GM18873 (cell line): ENCODE results near the gene DPF1.

Experiments used
- ATAC-seq: cut with Tn5 transposase; IDR thresholded peaks from one replicate; pipeline ENCODE4 v1.9.1; 2021; ENCODE audit warnings: mild to moderate bottlenecking, moderate library complexity, moderate number of reproducible peaks; ENCODE audit not compliant: unreplicated experiment, low FRiP score

Gene DPF1

GRCh38 chr19:38202504-38202903, 21.5 kb downstream of the DPF1 start:
- no peak for ATAC-seq

- no peak for ATAC-seq
These were observed 22.3 kb downstream of the DPF1 start for GRCh38 chr19:38201731-38202130.

GRCh38 chr19:38199340-38199739, 24.7 kb downstream of the DPF1 start:
- ATAC-seq = no peak

- ATAC-seq = no peak
These were observed 25.9 kb downstream of the DPF1 start for GRCh38 chr19:38197937-38198704.

- no peak for ATAC-seq
These were observed 26.9 kb downstream of the DPF1 start for GRCh38 chr19:38196948-38197656.

GRCh38 chr19:38196245-38196837, 27.7 kb downstream of the DPF1 start:
- ATAC-seq = no peak

GRCh38 chr19:38195237-38195636, 28.8 kb downstream of the DPF1 start:
- no peak for ATAC-seq

- ATAC-seq = no peak
These were observed 29.8 kb downstream of the DPF1 start for GRCh38 chr19:38194061-38194701.

- ATAC-seq = no peak
These were observed 30.6 kb downstream of the DPF1 start for GRCh38 chr19:38193445-38193844.

- no peak for ATAC-seq
These were observed 32.3 kb downstream of the DPF1 start for GRCh38 chr19:38191747-38192146.

- ATAC-seq = no peak
These were observed 33.2 kb downstream of the DPF1 start for GRCh38 chr19:38190793-38191192.

GRCh38 chr19:38190061-38190460, 34.0 kb downstream of the DPF1 start:
- no peak for ATAC-seq

GRCh38 chr19:38185562-38185961, 38.5 kb downstream of the DPF1 start:
- no peak for ATAC-seq

GRCh38 chr19:38184815-38185214, 39.2 kb downstream of the DPF1 start:
- no peak for ATAC-seq

- ATAC-seq = no peak
These were observed 40.6 kb downstream of the DPF1 start for GRCh38 chr19:38183251-38183897.

- ATAC-seq = no peak
These were observed 41.3 kb downstream of the DPF1 start for GRCh38 chr19:38182536-38183210.

GRCh38 chr19:38180071-38180470, 44.0 kb downstream of the DPF1 start:
- no peak for ATAC-seq

GRCh38 chr19:38175422-38175821, 48.6 kb downstream of the DPF1 start:
- no peak for ATAC-seq

- ATAC-seq = no peak
These were observed 50.6 kb downstream of the DPF1 start for GRCh38 chr19:38173291-38174041.
